Measurements from ENCODE around the gene LRP1B. TPM values are rescaled to one million over a fixed set of nuclear protein-coding genes. Genes with fewer than 3 reads are reported as not detected.

Gene LRP1B
- total RNA-seq, 4 donors from 2014 or later = 0.85 to 3.3 (median 1.1) TPM; not detected in 1

DNA sequence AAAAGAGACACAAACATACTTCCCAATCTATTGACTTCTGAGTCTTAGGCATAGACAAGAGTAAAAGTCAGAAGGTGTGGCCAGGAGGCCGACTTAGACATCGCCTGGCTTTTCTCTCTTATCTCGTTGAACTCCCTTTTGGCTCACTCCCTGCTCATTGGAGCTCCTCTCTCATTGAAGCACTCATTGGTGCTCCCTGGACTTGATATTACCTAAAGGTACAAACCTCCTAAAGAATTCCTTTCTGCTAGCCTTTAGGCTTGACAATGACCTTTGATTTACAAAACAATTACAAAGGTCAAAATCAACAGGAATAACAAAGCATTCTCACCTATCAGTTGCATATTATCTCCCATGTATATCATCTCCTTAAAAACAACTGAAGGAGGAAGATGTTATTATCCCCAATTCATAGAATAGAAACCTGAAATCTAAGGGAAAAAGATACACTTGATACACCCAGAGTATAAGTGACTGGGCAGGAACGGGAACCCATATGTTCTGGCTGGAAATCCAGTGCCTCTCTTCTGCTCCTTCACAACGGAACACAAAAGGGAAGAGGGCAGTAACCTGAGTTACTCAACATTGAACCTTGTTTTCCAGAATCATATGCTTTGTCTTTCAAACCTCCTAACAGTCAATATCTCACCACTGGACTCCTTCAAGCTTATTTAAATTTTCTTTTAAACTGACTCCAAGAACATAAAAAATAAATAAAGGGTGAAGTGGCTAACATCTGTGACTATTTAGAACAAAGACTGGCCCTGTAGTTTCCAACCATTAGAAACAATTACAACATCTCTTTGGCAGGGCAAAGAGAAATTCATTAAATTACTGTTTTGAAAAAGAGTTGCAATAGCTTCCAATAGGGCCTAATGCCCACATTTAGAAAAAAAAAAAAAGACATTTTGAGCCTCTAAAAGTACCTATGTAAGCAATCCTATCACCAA is 1247.9 kb downstream of the LRP1B start:
- Histone ChIP-seq H3K9me3 (no peaks in the 10 kb centered on the region), H3K36me3 (no peaks in the 10 kb centered on the region), H3K4me3 (no peak overlapping the region), H3K27ac (no peak overlapping the region), H3K4me1 (no peaks in the 10 kb centered on the region), H3K27me3 (no peaks in the 10 kb centered on the region)
- TF ChIP-seq POLR2A (IDR thresholded peaks at IDR 0.05) = no peak
- TF ChIP-seq, protein P1, sequence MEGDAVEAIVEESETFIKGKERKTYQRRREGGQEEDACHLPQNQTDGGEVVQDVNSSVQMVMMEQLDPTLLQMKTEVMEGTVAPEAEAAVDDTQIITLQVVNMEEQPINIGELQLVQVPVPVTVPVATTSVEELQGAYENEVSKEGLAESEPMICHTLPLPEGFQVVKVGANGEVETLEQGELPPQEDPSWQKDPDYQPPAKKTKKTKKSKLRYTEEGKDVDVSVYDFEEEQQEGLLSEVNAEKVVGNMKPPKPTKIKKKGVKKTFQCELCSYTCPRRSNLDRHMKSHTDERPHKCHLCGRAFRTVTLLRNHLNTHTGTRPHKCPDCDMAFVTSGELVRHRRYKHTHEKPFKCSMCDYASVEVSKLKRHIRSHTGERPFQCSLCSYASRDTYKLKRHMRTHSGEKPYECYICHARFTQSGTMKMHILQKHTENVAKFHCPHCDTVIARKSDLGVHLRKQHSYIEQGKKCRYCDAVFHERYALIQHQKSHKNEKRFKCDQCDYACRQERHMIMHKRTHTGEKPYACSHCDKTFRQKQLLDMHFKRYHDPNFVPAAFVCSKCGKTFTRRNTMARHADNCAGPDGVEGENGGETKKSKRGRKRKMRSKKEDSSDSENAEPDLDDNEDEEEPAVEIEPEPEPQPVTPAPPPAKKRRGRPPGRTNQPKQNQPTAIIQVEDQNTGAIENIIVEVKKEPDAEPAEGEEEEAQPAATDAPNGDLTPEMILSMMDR (IDR thresholded peaks at IDR 0.05) = no peak
- no peak for DNase-seq

DNA sequence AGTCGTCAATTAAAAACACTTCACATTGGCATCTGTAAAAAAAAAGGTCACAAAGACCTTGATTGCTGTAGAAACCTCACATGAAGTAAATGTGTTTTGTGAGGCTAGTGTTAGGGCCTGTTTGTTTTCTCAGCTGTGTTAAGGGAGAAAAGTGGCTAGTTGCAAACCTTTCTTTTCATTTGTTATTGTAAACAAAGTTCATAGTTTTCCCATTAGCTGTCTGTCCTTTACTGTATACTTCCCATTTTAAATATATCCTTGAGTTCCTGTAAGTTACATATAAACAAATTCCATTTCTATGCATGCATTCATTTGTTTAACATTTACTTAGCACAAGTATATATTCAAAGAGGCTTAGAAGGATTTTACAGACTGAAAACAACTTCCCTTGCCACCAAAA is 1250.2 kb downstream of the LRP1B start:
- Histone ChIP-seq H3K27ac (no peak overlapping the region), H3K36me3 (no peaks in the 10 kb centered on the region), H3K27me3 (no peaks in the 10 kb centered on the region), H3K4me3 (no peak overlapping the region), H3K4me1 (no peaks in the 10 kb centered on the region), H3K9me3 (no peaks in the 10 kb centered on the region)
- DNase-seq = no peak
- TF ChIP-seq, protein P1 (IDR thresholded peaks at IDR 0.05) = no peak
- TF ChIP-seq POLR2A (IDR thresholded peaks at IDR 0.05) = no peak

DNA sequence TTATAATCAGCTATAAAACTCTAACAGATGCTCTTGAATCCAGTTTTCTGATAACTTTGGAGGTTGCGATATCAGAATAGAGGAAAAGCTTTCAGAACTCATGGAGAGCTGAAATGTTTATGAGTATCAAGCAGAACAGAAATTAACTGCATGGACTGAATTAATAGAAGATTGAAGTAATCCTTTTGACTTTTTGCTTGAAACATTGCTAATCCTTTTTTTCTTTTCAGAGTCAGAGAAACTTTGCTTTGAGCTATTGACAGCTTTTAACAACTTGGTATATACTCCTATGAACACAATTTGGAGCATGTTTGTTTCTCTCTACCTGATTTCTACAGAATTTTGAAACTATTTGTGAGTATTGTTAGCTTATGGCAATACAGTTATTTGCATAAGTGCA is 1254.8 kb downstream of the LRP1B start:
- no peak for DNase-seq
- no peaks in the 10 kb centered on the region for H3K36me3 ChIP-seq
- no peaks in the 10 kb centered on the region for H3K27me3 ChIP-seq
- TF ChIP-seq, protein P1 (IDR thresholded peaks at IDR 0.05) = no peak
- no peak for TF ChIP-seq POLR2A (IDR thresholded peaks at IDR 0.05)
- H3K4me1 ChIP-seq = no peaks in the 10 kb centered on the region
- H3K9me3 ChIP-seq = peaks cover 0 to 4% (median 0%) of the 10 kb centered on the region in 4 donors
- H3K4me3 ChIP-seq = no peak overlapping the region
- H3K27ac ChIP-seq = no peak overlapping the region

DNA sequence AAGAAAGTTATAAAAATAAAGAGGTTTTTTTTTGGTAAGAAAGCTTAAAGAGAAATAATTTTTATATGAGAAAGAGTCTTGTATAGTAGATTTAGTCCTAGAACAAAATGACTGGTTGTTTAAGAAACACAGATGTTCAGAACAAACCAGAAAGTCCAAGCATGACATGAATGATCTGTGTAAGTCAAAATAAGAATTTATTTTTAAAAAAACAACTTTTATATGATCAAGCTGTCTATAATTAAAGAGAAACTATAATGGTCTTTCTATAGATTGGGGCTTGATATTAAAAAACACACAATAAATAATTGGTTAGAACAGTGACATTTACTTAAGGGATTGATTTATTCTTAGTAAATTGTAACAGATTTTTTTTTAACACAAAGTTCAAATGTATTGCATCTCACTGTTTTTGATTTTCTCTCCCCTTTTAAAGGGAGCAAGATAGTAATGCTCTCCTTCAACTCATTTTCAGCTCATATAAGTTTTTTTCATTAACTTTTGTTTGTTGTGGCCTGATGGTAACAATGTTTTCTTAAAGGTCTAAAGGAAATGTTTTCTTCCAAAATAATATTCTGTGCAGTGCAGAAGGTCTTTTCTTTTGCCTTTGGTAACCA is 1256.8 kb downstream of the LRP1B start:
- no peaks in the 10 kb centered on the region for H3K27me3 ChIP-seq
- peaks cover 0 to 4% (median 0%) of the 10 kb centered on the region in 4 donors for H3K9me3 ChIP-seq
- TF ChIP-seq POLR2A (IDR thresholded peaks at IDR 0.05) = no peak
- TF ChIP-seq, protein P1 (IDR thresholded peaks at IDR 0.05) = no peak
- no peaks in the 10 kb centered on the region for H3K4me1 ChIP-seq
- no peak overlapping the region for H3K4me3 ChIP-seq
- no peaks in the 10 kb centered on the region for H3K36me3 ChIP-seq
- no peak overlapping the region for H3K27ac ChIP-seq
- DNase-seq = no peak

DNA sequence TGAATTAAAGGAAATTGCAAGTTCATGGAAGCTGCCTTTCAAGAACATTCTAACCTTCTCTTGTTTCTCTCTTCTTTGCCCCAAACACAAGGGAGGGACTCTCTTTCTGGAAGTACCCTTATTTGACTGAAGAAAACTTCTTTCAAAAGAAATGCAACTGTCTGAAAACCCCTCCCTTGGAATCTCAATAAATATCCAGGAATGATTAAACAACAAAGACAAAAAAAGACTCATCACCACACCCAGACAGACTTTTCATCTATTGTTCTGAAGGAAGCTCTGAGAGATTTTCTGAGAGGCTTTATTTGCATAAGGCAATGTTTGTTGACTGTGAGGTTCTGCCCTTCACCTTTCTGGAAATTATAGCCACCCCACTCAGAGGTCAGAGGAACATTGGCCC is 1260.9 kb downstream of the LRP1B start:
- H3K9me3 ChIP-seq = peaks cover 0 to 4% (median 0%) of the 10 kb centered on the region in 4 donors
- TF ChIP-seq, protein P1 (IDR thresholded peaks at IDR 0.05) = no peak
- TF ChIP-seq POLR2A (IDR thresholded peaks at IDR 0.05) = no peak
- H3K36me3 ChIP-seq = no peaks in the 10 kb centered on the region
- H3K27me3 ChIP-seq = no peaks in the 10 kb centered on the region
- no peaks in the 10 kb centered on the region for H3K4me1 ChIP-seq
- no peak overlapping the region for H3K27ac ChIP-seq
- H3K4me3 ChIP-seq = no peak overlapping the region
- no peak for DNase-seq

Data from Peyer's patch (tissue), 4 donors.